Vagina (tissue), 2 donors: Measurements from ENCODE around the gene CFAP61.

ENCODE experiments used
- POLR2AphosphoS5 ChIP-seq, 2 donors: sonication (generic); formaldehyde crosslinking; IDR thresholded peaks; one replicate each; pipeline ENCODE4 v1.9.0; 2017; ENCODE audit warnings: antibody characterized with exemption in 2 of 2, mild to moderate bottlenecking in 2 of 2, low read depth in 1 of 2; ENCODE audit not compliant: insufficient read depth in 1 of 2
- TF ChIP-seq, protein P1 (sequence below), 3 experiments: fragments of 450-650 bp in 2 of 3; fragments of 200-600 bp in 1 of 3; sonication (generic) in 1 of 3; IDR thresholded peaks; one replicate each; pipeline ENCODE4 v1.5.1; 2017 to 2019; ENCODE audit warnings: antibody characterized with exemption in 3 of 3, mild to moderate bottlenecking in 2 of 3, moderate library complexity in 2 of 3

DNA sequence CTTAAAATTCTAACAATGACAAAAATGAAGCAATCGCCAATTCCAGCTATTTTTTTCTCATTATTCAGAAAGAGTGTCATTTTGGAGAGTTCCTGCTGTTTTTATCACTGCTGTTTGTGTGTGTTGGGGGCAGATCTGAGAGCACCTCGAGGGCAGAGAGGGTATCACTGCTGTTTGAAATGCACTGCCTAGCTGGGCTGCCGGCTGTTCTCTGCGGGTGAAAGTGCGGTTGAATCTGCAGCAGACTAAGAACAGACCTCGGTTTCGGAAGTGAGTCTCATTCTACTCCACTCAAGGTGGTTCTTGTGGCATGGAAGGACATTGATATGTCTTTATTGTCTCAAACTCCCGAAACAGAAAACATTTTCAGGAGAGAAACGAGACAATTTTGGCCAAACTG, 333.9 kb downstream of the CFAP61 start:
- TF ChIP-seq, protein P1, sequence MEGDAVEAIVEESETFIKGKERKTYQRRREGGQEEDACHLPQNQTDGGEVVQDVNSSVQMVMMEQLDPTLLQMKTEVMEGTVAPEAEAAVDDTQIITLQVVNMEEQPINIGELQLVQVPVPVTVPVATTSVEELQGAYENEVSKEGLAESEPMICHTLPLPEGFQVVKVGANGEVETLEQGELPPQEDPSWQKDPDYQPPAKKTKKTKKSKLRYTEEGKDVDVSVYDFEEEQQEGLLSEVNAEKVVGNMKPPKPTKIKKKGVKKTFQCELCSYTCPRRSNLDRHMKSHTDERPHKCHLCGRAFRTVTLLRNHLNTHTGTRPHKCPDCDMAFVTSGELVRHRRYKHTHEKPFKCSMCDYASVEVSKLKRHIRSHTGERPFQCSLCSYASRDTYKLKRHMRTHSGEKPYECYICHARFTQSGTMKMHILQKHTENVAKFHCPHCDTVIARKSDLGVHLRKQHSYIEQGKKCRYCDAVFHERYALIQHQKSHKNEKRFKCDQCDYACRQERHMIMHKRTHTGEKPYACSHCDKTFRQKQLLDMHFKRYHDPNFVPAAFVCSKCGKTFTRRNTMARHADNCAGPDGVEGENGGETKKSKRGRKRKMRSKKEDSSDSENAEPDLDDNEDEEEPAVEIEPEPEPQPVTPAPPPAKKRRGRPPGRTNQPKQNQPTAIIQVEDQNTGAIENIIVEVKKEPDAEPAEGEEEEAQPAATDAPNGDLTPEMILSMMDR (IDR thresholded peaks at IDR 0.05): no peak
- no peak for TF ChIP-seq POLR2AphosphoS5 (IDR thresholded peaks at IDR 0.05; ENCODE audit: insufficient read depth in 1 of 2, low read depth in 1 of 2)
